Pulmonary artery endothelial cell (primary cell): ENCODE results near the gene MTNR1A. TPM values are rescaled to one million over a fixed set of nuclear protein-coding genes. Genes with fewer than 3 reads are reported as not detected.
"Not testable (repeated sequence)": the region's sequence is repeated elsewhere in the genome, so short reads cannot be mapped to it uniquely, and the experiment has no call there.

ENCODE experiments used
- DNase-seq: peaks from one replicate; pipeline ENCODE4 v3.0.0-alpha.2; 2011; ENCODE audit warnings: low read depth, low spot score
- total RNA-seq: library from RNA; depleted of rRNA; stranded (reverse); fragments of >200 nt; gene quantifications from 2 replicates; pipeline ENCODE4 v1.2.3, GENCODE V29; 2014

The MTNR1A gene
- total RNA-seq, 1 donor from 2014 or later = not detected

DNA sequence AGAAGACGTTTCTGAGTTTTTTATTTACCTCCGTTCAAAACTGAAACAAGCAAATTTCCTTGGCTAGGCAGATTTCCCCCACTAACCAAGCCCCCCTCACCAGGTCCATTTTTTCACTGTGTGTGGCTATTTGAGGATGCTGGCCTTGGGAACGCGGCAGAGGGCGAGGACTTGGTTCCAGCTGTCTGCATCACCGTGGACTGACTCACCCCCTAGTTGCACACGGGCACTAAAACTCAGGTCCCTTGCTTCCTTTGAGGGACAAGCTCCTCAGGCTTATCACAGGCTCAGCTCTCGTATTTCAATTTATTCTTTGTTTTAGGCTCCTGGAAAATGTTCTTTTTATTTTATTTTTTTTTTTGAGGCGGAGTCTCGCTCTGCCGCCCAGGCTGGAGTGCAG is 8.4 kb upstream of the MTNR1A start:
- no peak for DNase-seq

DNA sequence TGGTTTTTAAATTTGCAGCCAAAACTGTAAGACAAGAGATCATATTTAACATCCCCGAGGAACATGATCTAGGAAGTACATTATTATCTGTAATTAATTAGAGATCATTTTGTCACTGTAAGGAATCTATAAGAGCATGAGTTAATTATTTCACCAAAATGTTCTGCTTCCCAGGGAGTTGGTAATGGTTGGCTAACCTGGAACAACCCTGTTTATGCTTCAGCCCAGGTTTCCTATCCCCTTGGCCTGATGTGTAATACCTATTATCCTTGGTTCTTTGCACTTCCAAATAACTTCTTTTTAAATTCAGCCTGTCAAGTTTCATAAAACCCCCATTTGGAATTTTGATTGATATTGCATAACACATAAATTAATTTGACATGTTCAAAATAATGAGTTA is 6.4 kb upstream of the MTNR1A start:
- no peak for DNase-seq

DNA sequence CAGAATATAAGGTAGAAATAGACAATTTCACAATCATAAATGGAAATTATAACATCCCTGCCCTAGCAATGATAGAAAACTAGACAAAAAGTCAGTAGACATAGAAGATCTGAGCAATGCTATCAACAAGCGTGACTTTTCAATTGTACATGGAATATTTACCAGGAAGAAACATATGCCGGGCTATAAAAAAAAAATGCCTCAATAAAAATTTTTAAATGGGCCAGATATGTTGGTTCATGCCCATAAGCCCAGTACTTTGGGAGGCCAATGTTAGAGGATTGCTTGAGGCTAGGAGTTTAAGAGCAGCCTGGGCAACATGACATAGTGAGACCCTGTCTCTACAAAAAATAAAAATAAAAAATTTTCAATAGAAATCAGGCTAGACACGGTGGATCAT is 5.3 kb upstream of the MTNR1A start:
- DNase-seq = no peak

DNA sequence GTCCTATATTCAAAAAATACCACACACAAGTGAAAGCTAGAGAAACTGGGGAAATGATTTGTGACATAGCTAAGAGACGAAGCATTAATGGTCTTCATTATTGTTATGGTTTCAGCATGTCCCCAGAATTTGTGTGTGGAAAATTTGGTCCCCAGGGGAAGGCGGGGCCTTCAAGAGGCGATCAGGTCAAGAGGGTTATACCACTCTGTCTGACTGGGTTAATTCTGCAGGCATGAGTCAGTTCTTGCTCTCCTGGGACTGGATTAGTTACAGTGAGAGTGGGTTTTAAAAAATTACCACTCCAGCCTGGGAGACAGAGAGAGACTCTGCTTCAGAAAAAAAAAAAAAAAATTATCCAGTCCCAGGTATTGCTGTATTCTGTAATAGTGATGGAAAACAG is 2.1 kb upstream of the MTNR1A start:
- DNase-seq = no peak

DNA sequence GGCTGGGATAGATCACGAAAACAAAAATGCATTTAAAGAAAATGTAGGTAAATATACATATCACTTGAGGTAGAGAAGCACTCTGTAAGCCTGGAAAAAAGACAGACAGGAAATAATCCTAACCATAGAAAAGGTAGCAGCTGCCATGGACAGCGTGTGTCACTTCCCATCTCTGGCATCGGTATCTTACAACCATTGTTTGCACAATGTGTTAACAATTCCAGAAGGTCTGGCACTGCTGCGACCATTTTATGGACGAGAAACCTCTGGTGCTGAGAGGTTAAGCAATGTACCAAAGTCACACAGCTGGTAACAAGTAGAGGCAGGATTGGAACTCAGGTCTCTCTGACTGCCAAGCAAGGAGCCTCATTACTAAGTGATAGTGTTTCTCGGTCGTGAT is 1.7 kb upstream of the MTNR1A start:
- no peak for DNase-seq

DNA sequence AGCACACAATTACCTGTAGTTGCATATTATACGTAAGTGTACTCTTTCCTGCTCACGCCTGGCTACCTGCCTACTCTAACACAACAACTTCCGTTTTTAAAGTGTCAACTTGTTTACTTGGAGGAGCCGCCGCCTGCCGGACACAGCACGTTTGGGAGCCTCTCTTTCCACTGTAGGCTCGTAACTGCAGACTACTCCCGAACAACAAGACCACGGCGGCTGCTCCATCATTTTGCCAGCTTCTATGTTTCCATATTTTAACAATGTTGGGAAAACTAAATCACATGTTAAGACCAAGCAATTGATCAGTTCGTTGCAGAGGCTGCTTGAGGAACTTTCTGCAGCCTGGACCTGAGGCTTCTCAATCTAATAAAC is 841 bp downstream of the MTNR1A start:
- DNase-seq = no peak

DNA sequence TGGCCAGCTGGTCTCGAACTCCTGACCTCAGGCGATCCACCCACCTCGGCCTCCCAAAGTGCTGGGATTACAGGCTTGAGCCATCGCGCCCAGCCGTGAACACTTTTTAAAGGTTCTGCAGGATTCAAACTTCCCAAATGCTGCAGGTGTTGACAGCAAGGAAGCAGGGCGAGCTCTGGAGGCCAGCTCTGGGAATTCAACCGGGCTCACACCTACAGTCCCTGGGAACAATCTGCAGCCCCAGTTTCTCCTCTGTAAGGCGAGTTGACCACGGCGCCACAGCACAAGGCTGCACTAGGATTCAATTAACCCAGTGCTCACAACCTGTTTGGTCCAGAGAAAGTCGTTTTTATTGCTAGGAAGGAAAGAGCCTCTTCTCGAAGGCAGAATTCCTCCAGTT is 1.6 kb downstream of the MTNR1A start:
- DNase-seq = no peak

DNA sequence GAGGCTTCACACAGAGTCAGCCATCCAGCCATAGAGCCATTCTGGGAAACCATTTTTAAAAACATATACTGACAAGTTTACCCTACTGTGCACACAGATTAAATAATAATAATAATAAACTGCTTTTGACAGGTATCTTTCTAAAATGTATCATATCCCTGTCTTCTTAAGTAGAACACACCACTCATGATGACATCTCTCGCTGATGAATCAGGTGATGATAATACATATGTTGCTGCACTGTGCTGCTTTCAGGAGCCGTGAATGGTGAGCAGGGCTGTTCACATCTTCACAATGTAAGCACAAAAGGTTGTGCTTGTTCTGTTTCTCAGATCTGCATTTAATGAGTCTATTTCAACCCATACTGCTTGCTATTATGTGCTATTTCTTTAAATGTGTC is 3.5 kb downstream of the MTNR1A start:
- no peak for DNase-seq

DNA sequence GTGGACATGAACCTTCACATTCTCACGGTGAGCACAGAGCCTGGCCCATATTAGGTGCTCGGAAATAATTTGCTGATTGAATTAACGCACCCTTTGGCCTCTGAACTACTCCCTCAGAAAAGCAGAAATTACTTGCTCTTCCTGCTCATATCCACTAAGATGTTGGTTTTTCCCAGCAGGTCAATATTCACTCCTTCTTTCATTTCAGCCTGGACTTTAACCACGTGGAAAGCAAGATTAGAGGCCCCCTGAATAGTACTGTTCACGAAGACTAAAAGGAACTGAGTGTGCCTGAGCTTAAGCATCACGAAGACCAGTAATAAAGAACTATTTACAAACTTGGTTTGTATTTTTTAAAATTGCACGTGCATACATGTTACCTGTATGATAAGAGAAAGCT is 9.9 kb downstream of the MTNR1A start:
- no peak for DNase-seq

DNA sequence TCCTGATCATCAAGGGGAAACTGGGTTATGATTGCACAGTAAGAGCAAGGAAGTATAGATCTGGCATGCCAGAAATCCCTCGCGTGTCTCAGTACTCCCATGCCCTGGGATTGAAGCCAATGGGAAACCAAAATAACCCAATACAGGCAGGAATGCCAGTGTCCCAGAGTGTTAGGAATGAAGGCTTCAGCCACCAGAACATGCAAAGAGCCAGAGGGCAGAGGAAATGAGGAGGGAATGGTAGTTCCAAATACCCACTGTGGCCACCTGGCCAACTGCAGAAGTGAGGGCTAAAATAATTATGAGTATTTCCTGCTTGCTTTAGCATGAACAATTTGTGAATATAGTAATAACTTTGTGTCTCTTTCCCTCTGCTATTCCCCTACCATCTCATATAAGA is 12.2 kb downstream of the MTNR1A start:
- DNase-seq = no peak

DNA sequence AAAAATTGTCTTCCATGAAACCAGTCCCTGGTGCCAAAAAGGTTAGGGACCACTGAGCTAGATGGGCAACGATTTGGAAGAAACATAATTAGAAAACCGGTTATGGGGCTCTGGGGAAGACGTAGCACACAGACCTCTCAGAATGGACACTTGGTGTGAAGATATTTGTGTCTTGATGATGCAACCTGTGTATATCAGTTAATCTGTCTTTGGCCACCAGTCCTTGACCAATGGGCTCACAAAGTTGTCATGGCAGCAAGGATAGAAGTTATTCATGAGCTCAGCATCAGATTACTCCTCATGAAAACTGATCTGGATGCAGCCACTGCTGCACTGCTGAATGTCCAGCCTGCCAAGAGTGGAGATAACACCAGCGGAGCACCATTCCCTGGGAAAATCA is 13.6 kb downstream of the MTNR1A start:
- no peak for DNase-seq

DNA sequence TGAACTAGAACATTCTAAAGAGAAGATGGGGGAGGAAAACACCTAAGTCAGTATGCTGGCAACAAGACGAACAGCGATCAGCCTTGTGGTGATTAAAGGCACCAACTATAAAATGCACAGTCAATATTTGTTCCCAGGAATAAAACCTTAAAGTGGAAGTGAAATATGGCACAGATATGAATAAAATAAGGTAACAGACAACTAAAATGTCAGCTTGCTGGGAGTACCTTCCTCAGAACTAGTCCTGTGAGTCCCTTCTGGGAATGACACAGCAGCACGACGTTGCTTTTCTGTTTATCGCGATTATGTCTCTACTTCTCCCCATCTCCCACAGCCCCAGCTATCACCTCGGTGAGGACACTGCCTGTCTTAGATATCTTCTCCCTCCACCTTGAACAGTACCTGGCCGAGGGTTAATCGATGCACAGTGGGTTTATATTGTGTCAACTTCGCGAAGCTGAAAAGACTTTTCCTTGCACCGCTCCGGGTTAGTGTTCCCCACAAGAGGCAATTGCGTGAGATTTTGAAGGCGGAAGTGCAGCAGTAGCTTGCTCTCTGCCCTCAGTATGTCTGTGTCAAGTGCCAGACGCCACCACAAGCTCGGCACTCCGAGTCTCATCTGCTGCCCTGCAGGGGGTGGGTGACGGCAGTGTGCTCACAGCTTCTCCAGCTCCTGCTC is 17.4 kb downstream of the MTNR1A start:
- DNase-seq = no peak

DNA sequence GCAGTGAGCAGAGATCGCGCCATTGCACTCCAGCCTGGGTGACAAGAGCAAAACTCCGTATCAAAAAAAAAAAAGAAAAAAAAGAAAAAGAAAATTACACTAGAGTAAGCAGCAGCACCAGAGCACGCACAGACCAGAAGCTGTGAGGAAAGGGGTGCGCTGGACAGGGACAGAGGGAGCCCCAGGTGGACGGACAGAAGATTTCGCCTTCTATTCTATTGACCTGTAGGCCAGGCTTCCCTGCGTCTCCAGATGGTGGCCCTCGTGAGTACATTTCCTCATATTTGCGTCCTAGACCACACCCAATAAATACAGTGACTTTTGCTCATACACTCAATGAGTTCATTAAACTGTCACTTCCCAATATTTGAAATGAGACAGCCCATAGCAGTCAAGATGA is 19.1 kb downstream of the MTNR1A start:
- no peak for DNase-seq

DNA sequence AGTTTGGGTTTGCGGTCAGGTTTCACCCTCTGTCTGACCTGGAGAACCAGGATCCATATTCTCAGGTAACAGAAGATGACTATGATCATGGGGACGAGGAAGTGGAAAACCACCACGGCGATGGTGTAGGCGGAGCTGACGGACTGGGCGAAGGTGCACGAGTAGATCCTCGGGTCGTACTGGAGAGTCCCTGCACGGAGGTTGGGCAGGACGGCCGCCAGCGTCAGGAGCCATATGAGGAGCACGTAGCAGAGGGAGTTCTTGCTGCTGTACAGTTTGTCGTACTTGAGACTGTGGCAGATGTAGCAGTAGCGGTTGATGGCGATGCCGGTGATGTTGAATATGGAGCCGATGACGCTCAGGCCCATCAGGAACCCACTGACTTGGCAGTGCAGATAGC is 21.3 kb downstream of the MTNR1A start:
- no peak for DNase-seq

DNA sequence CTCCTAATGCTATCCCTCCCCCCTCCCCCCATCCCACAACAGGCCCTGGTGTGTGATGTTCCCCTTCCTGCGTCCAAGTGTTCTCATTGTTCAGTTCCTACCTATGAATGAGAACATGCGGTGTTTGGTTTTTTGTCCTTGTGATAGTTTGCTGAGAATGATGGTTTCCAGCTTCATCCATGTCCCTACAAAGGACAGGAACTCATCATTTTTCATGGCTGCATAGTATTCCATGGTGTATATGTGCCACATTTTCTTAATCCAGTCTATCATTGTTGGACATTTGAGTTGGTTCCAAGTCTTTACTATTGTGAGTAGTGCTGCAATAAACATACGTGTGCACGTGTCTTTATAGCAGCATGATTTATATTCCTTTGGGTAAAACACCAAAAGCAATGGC is 31.4 kb downstream of the MTNR1A start:
- not testable (repeated sequence) for DNase-seq

DNA sequence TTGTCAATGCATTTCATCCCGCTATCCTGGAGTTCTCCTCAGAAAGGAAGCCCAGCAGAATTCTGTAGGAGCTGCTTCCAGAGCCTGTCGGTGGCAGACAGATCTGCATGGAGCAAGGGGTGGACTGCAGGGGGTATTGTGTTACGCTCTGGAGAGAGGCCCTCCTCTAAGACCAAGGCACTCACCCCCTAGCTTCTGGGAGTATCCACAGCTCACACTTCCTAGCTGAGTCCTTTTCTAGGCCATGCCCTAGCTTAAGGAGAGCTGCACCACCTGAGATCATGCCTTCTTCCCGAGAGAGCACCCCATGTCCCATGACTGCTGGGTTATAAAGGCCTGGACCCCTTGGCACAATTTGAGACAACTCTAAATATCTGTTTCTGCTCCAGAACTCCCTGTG is 39.1 kb downstream of the MTNR1A start:
- no peak for DNase-seq

DNA sequence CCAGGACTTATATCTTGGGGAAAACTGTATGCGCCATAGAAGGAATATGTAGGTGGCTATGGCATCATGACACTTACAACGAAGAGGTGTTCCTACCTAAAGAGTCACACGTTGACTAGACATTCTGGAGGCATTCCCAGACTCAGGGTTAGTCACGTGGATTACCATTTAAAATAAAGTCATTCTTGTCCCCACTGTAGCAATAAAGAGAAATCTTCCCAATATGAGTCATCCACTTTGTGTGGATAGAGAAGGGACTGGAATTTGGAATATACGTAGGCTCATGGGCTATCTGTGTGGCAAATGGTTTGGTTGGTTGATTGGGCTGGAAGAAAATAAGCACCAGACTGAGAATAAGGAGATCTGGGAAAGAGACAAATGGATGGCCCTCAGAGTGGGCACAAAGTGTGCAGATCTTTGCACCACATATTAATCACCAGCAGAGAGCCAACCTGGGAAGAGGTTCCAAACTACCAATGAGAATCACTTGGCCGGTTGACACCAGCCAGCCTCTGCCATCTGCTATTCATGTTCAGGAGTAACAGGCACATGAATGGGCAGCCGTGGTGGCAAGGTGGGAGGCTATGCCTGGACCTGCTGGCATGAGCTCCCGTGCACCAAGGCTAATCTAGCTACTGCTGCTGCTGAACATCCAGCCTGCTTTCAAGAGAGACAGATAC is 41.0 kb downstream of the MTNR1A start:
- no peak for DNase-seq

DNA sequence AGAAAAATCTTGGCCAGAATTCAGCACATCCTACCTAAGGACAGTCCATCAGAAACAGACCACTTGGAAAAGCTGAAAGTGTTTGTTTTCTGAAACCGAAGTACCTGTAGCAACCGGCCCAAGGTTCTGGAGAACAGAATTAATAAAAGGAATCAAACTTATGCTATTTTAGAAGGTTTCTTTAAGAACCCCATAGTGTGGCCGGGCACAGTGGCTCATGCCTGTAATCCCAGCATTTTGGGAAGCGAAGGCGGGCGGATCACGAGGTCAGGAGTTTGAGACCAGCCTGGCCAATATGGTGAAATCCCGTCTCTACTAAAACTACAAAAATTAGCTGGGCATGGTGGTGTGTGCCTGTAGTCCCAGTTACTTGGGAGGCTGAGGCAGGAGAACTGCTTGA is 50.6 kb downstream of the MTNR1A start:
- DNase-seq = not testable (repeated sequence)

DNA sequence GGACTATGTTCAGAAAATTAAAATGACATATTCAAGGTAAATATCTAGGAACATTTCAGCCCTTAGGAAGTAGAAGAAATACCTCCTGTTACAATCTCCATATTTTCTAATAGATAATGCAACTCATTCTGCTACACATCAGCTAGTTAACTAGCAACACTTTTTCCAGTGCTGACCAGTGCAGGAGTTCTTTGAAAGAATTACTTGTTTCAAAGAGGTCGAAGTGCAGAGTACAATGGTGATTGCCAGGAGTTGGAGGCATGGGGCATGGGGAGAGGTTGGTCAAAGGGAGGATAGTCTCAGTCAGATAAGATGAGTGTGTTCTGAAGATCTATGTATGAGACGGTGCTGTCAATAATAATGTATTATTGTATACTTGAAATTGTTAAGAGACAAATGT is 53.1 kb downstream of the MTNR1A start:
- DNase-seq = no peak

DNA sequence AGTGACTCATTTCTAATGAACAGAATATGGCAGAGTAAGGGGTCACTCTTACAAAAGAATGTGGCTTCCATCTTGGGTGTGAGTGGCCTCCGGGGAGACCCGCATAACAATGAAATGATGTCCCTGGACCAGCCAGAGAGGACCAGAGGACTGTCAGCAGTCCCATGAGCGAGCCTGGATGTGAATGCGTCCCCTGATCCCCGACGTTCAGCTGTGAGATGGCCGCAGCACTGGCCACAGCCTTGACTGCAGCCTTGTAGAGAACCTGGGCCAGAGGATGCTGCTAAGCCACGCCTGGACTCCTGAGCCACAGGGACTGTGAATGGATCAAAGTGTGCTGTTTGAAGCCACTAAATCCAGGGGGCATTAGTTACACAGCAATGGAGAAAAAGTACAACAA is 53.8 kb downstream of the MTNR1A start:
- no peak for DNase-seq

DNA sequence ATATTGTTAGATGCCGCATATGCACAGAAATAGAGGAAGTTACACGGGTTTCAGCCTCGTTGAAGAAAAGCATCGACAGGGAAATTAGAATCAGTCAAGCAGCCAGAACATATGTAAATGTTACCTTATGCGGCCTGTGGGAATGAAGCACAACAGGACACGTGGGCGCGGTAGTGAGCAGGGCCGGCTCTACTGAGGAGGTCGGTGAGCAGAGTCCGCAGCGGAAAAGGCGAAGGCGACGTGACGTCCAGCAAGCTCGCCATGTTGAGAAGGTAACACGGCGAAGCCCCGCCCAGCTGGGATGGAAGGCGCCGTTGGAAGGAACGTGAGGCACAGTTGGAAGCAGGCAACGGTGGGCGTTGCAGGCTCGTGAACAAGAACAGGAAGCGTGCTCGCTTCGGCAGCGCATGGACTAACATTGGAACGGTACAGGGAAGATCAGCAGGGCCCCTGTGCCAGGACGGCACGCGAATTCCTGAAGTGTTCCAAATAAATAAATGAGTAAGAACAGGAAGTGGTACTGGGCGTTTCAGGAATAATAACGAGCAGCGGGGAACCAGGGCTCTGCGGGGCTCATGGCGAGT is 54.6 kb downstream of the MTNR1A start:
- DNase-seq = no peak

DNA sequence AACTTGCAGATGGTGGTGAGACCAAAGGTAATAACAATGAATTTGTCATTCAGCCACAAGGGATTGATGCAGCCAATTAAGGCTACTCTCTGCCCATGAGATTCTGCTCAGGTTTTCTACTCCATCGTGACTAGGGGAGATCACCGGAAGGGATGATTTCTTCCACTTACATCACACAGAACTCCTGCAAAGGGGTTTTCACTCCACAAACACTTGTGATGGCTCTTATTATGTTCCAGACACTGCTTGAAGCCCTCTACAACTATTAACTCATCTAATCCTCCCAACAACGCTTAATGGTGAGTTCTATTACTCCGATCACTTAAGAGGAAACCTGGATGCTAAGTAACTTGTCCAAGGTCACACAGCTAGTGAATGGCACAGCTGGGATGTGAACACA is 55.9 kb downstream of the MTNR1A start:
- DNase-seq = no peak

DNA sequence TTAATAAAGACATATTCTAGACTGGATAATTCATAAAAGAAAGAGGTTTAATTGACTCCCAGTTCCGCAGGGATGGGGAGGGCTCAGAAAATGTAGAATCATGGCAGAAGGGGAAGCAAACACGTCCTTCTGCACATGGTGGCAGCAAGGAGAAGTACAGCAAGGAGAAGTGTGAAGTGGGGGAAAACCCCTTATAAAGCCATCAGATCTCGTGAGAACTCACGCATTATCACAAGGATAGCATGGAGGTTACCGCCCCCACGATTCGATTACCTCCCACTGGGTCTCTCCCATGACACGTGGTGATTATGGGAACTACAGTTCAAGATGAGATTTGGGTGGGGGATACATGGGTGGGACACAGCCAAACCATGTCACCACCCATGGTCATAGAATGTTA is 58.3 kb downstream of the MTNR1A start:
- no peak for DNase-seq
